ENCODE results near the gene MAD2L2. TPM values are rescaled to one million over a fixed set of nuclear protein-coding genes. Genes with fewer than 3 reads are reported as not detected.

MAD2L2 gene
- total and polyA plus RNA-seq, 9 of the 15 experiments (the other 6 are each of a cell fraction or from before 2014, with no cell fraction given), result 12.4 to 286 (median 143) TPM

GRCh38 chr1:11628767-11629166 lies 52.2 kb downstream of the MAD2L2 start:
- H3K4me3 ChIP-seq, result no peak overlapping the region
- in situ Hi-C loops (cut with MboI) (no loop called here), intact Hi-C loops (cut with micrococcal nuclease) (no loop called here)
- no peaks in the 10 kb centered on the region for H3K36me3 ChIP-seq (ENCODE audit: control insufficient read depth, insufficient read depth, low read length)
- POLR2A ChIA-PET, result no interaction called here
- no peaks in the 10 kb centered on the region for H3K9me3 ChIP-seq (replicated peaks; ENCODE audit: control insufficient read depth, insufficient read depth, low read depth, low read length)
- no peak overlapping the region for H2AFZ ChIP-seq (ENCODE audit: low read depth, low read length)
- WGBS (ENCODE audit: insufficient coverage, low coverage, missing lambda C conversion rate), result 3% methylated on average over 7 of the region's 7 CpGs
- FAIRE-seq, result no peak
- no peak overlapping the region for H3K27ac ChIP-seq (ENCODE audit: extremely low read depth, low read depth, low read length)
- H3K4me2 ChIP-seq (ENCODE audit: insufficient read depth, low read length), result no peak overlapping the region
- no peaks in the 10 kb centered on the region for H3K79me2 ChIP-seq (ENCODE audit: control insufficient read depth, insufficient read depth, low read length)
- no peaks in the 10 kb centered on the region for H3K4me1 ChIP-seq (replicated peaks in 1 of 2; ENCODE audit: control insufficient read depth in 2 of 2, insufficient read depth in 2 of 2, low read length in 2 of 2)
- peaks cover 3% of the 10 kb centered on the region for H3K9me1 ChIP-seq (ENCODE audit: control insufficient read depth, insufficient read depth, low read length)
- peaks cover 40 to 66% of the 10 kb centered on the region in 2 experiments for H3K27me3 ChIP-seq (ENCODE audit: control insufficient read depth in 2 of 2, insufficient read depth in 2 of 2, low read length in 2 of 2)
- ATAC-seq, result no peak
- CTCF ChIA-PET (ENCODE audit: low intra/inter-chr PET ratio), result no interaction called here
- DNase-seq (ENCODE audit: extremely low read depth in 1 of 4, low spot score in 3 of 4), result no peak
- no TSS peak for BruUV-seq (replicated peaks)
- no peaks in the 10 kb centered on the region; the same call in 1 of the 2 replicates for H4K20me1 ChIP-seq (replicated peaks; ENCODE audit: control insufficient read depth, insufficient read depth, low read length)
- no peak overlapping the region for H3K9ac ChIP-seq (ENCODE audit: insufficient read depth in 1 of 2, low read depth in 2 of 2, low read length in 2 of 2)
- TF ChIP-seq POLR2H (tag; IDR thresholded peaks at IDR 0.05; ENCODE audit: low read depth) (no peak), RERE (CRISPR knock-in tag; IDR thresholded peaks at IDR 0.05; ENCODE audit: borderline replicate concordance) (no peak), FUS (optimal IDR thresholded peaks at IDR 0.05; ENCODE audit: low read depth, low read length) (no peak), GATA2 (CRISPR knock-in tag; IDR thresholded peaks at IDR 0.05) (no peak), YY1 (IDR thresholded peaks at IDR 0.05; ENCODE audit: borderline replicate concordance in 1 of 3, control insufficient read depth in 1 of 3, extremely low read depth in 1 of 3, insufficient read depth in 3 of 3, insufficient read length in 1 of 3, insufficient replicate concordance in 2 of 3, low read depth in 1 of 3, low read length in 2 of 3) (no peak), LCOR (CRISPR knock-in tag; IDR thresholded peaks at IDR 0.05) (no peak), ID3 (CRISPR knock-in tag; IDR thresholded peaks at IDR 0.05) (no peak), ID3 (tag; IDR thresholded peaks at IDR 0.05) (no peak), CEBPG (CRISPR knock-in tag; IDR thresholded peaks at IDR 0.05) (no peak), CEBPG (tag; conservative IDR thresholded peaks at IDR 0.05 in 1 of 2, IDR thresholded peaks at IDR 0.05 in 1 of 2) (no peak), E2F1 (CRISPR knock-in tag; IDR thresholded peaks at IDR 0.05) (no peak), ZNF282 (CRISPR knock-in tag; IDR thresholded peaks at IDR 0.05) (no peak), EHMT2 (IDR thresholded peaks at IDR 0.05) (no peak), RFX5 (IDR thresholded peaks at IDR 0.05; ENCODE audit: low read depth, low read length) (no peak), CCAR2 (IDR thresholded peaks at IDR 0.05; ENCODE audit: low read depth, low read length) (no peak), ZFP36 (IDR thresholded peaks at IDR 0.05; ENCODE audit: low read depth, low read length, partially characterized antibody) (no peak)
